ENCODE measurements around the gene GPR158.

- TF ChIP-seq EP300 (IDR thresholded peaks at IDR 0.05), result no peak
- no peak for TF ChIP-seq CTCF (IDR thresholded peaks at IDR 0.05)
Measured at GRCh38 chr10:25552283-25552919, 377.6 kb downstream of the GPR158 start.
